SK-N-SH treated with all-trans-retinoic acid at 6 μM for 48 hours (cell line): ENCODE data around the gene MAP3K20.

ENCODE experiments used
- ATAC-seq: fragments of 200-7000 bp; cut with Tn5 transposase; 3 replicates; pipeline ENCODE4 v1.9.1; 2020; ENCODE audit warnings: mild to moderate bottlenecking, moderate library complexity
- ARNTL ChIP-seq: fragments of 450-650 bp; formaldehyde crosslinking; IDR thresholded peaks from 2 replicates; pipeline ENCODE4 v1.5.0; 2020; ENCODE audit warnings: low read depth, mild to moderate bottlenecking, moderate library complexity, borderline replicate concordance
- CSDC2 ChIP-seq: fragments of 250-450 bp; sonication (Bioruptor Pico); IDR thresholded peaks from 2 replicates; pipeline ENCODE4 v1.5.0; 2020; ENCODE audit warnings: mild to moderate bottlenecking, moderate library complexity
- ESRRG ChIP-seq: fragments of 250-450 bp; sonication (Bioruptor Pico); IDR thresholded peaks from 2 replicates; pipeline ENCODE4 v1.6.1; 2021; ENCODE audit warnings: mild to moderate bottlenecking
- GLIS3 ChIP-seq: fragments of 250-450 bp; sonication (Bioruptor Pico); IDR thresholded peaks from 2 replicates; pipeline ENCODE4 v1.5.0; 2020; ENCODE audit warnings: mild to moderate bottlenecking, moderate library complexity
- ISL1 ChIP-seq: fragments of 250-450 bp; sonication (Bioruptor Pico); IDR thresholded peaks from 2 replicates; pipeline ENCODE4 v2.1.2; 2022; ENCODE audit warnings: mild to moderate bottlenecking, moderate library complexity
- OSR1 ChIP-seq: fragments of 250-450 bp; sonication (Bioruptor Pico); IDR thresholded peaks from 2 replicates; pipeline ENCODE4 v1.8.0; 2022; ENCODE audit warnings: moderate library complexity, mild to moderate bottlenecking, inconsistent platforms
- PATZ1 ChIP-seq: fragments of 250-450 bp; sonication (Bioruptor Pico); IDR thresholded peaks from 2 replicates; pipeline ENCODE4 v1.8.0; 2020; ENCODE audit warnings: mild to moderate bottlenecking, moderate library complexity, borderline replicate concordance
- POU6F1 ChIP-seq: fragments of 250-450 bp; sonication (Bioruptor Pico); IDR thresholded peaks from 2 replicates; pipeline ENCODE4 v1.8.0; 2021; ENCODE audit warnings: low read depth, mild to moderate bottlenecking, moderate library complexity, borderline replicate concordance
- PPARA ChIP-seq: fragments of 250-450 bp; sonication (Bioruptor Pico); IDR thresholded peaks from 2 replicates; pipeline ENCODE4 v1.5.0; 2020; ENCODE audit warnings: mild to moderate bottlenecking, borderline replicate concordance
- SNAI2 ChIP-seq: fragments of 250-450 bp; sonication (Bioruptor Pico); IDR thresholded peaks from 2 replicates; pipeline ENCODE4 v1.5.0; 2020; ENCODE audit warnings: mild to moderate bottlenecking, moderate library complexity
- TCF4 ChIP-seq: fragments of 250-450 bp; sonication (Bioruptor Pico); IDR thresholded peaks from 2 replicates; pipeline ENCODE4 v1.8.0; 2021; ENCODE audit warnings: mild to moderate bottlenecking, moderate library complexity, borderline replicate concordance
- TOX ChIP-seq: fragments of 250-450 bp; sonication (Bioruptor Pico); IDR thresholded peaks from 2 replicates; pipeline ENCODE4 v1.8.0; 2021; ENCODE audit warnings: mild to moderate bottlenecking, moderate library complexity, borderline replicate concordance
- ZC3H10 ChIP-seq: fragments of 250-450 bp; sonication (Bioruptor Pico); IDR thresholded peaks from 2 replicates; pipeline ENCODE4 v1.5.1; 2021; ENCODE audit warnings: mild to moderate bottlenecking, moderate library complexity
- ZFP3 ChIP-seq: fragments of 250-450 bp; sonication (Bioruptor Pico); IDR thresholded peaks from 2 replicates; pipeline ENCODE4 v1.5.0; 2020; ENCODE audit warnings: mild to moderate bottlenecking, moderate library complexity
- ZNF565 ChIP-seq: fragments of 450-650 bp; formaldehyde crosslinking; conservative IDR thresholded peaks from 2 replicates; pipeline ENCODE4 v1.5.0; 2020; ENCODE audit warnings: low read depth, mild to moderate bottlenecking, moderate library complexity
- ZNF70 ChIP-seq: fragments of 450-650 bp; formaldehyde crosslinking; IDR thresholded peaks from 2 replicates; pipeline ENCODE4 v1.5.0; 2020; ENCODE audit warnings: mild to moderate bottlenecking, moderate library complexity
- ZNF8 ChIP-seq: fragments of 450-650 bp; formaldehyde crosslinking; IDR thresholded peaks from 2 replicates; pipeline ENCODE4 v1.5.0; 2020; ENCODE audit warnings: mild to moderate bottlenecking, moderate library complexity
- TF ChIP-seq, protein P1 (sequence below): fragments of 250-450 bp; sonication (Bioruptor Pico); IDR thresholded peaks from 2 replicates; pipeline ENCODE4 v1.5.0; 2020; ENCODE audit warnings: mild to moderate bottlenecking, moderate library complexity
- TF ChIP-seq, protein P2 (sequence below): fragments of 250-450 bp; sonication (Bioruptor Pico); IDR thresholded peaks from 2 replicates; pipeline ENCODE4 v1.5.1; 2021; ENCODE audit warnings: mild to moderate bottlenecking, moderate library complexity

The MAP3K20 gene

GRCh38 chr2:173248381-173248780 is 172.7 kb downstream of the MAP3K20 start:
- ATAC-seq: no peak
- TF ChIP-seq ISL1 (CRISPR knock-in tag): no peak
- no peak for TF ChIP-seq PATZ1
- no peak for TF ChIP-seq ESRRG (CRISPR knock-in tag)
- TF ChIP-seq, protein P1, sequence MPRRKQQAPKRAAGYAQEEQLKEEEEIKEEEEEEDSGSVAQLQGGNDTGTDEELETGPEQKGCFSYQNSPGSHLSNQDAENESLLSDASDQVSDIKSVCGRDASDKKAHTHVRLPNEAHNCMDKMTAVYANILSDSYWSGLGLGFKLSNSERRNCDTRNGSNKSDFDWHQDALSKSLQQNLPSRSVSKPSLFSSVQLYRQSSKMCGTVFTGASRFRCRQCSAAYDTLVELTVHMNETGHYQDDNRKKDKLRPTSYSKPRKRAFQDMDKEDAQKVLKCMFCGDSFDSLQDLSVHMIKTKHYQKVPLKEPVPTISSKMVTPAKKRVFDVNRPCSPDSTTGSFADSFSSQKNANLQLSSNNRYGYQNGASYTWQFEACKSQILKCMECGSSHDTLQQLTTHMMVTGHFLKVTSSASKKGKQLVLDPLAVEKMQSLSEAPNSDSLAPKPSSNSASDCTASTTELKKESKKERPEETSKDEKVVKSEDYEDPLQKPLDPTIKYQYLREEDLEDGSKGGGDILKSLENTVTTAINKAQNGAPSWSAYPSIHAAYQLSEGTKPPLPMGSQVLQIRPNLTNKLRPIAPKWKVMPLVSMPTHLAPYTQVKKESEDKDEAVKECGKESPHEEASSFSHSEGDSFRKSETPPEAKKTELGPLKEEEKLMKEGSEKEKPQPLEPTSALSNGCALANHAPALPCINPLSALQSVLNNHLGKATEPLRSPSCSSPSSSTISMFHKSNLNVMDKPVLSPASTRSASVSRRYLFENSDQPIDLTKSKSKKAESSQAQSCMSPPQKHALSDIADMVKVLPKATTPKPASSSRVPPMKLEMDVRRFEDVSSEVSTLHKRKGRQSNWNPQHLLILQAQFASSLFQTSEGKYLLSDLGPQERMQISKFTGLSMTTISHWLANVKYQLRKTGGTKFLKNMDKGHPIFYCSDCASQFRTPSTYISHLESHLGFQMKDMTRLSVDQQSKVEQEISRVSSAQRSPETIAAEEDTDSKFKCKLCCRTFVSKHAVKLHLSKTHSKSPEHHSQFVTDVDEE (CRISPR knock-in tag): no peak
- no peak for TF ChIP-seq CSDC2 (CRISPR knock-in tag)
- no peak for TF ChIP-seq PPARA (CRISPR knock-in tag)
- TF ChIP-seq, protein P2, sequence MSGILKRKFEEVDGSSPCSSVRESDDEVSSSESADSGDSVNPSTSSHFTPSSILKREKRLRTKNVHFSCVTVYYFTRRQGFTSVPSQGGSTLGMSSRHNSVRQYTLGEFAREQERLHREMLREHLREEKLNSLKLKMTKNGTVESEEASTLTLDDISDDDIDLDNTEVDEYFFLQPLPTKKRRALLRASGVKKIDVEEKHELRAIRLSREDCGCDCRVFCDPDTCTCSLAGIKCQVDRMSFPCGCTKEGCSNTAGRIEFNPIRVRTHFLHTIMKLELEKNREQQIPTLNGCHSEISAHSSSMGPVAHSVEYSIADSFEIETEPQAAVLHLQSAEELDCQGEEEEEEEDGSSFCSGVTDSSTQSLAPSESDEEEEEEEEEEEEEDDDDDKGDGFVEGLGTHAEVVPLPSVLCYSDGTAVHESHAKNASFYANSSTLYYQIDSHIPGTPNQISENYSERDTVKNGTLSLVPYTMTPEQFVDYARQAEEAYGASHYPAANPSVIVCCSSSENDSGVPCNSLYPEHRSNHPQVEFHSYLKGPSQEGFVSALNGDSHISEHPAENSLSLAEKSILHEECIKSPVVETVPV (CRISPR knock-in tag): no peak
- TF ChIP-seq ARNTL (CRISPR knock-in tag): no peak
- TF ChIP-seq SNAI2 (CRISPR knock-in tag): no peak
- no peak for TF ChIP-seq GLIS3 (CRISPR knock-in tag)
- no peak for TF ChIP-seq ZFP3 (CRISPR knock-in tag)
- TF ChIP-seq ZNF70: no peak
- no peak for TF ChIP-seq POU6F1 (CRISPR knock-in tag)
- no peak for TF ChIP-seq ZNF565 (CRISPR knock-in tag)

- ATAC-seq: no peak
- no peak for TF ChIP-seq ZC3H10 (CRISPR knock-in tag)
- no peak for TF ChIP-seq ESRRG (CRISPR knock-in tag)
- no peak for TF ChIP-seq GLIS3 (CRISPR knock-in tag)
- TF ChIP-seq ZNF8 (CRISPR knock-in tag): no peak
- no peak for TF ChIP-seq PATZ1
- TF ChIP-seq ISL1 (CRISPR knock-in tag): no peak
- no peak for TF ChIP-seq ARNTL (CRISPR knock-in tag)
- TF ChIP-seq PPARA (CRISPR knock-in tag): no peak
- no peak for TF ChIP-seq ZFP3 (CRISPR knock-in tag)
These were observed 174.3 kb downstream of the MAP3K20 start for GRCh38 chr2:173249661-173250641.

GRCh38 chr2:173251225-173251624 is 175.6 kb downstream of the MAP3K20 start:
- ATAC-seq: no peak
- TF ChIP-seq OSR1: no peak
- TF ChIP-seq ARNTL (CRISPR knock-in tag): no peak
- TF ChIP-seq, protein P1 (CRISPR knock-in tag): no peak
- no peak for TF ChIP-seq ISL1 (CRISPR knock-in tag)
- TF ChIP-seq ZNF8 (CRISPR knock-in tag): no peak
- TF ChIP-seq PATZ1: no peak
- no peak for TF ChIP-seq TCF4
- no peak for TF ChIP-seq PPARA (CRISPR knock-in tag)
- TF ChIP-seq TOX (CRISPR knock-in tag): no peak
